RCC 7860 (cell line): ENCODE measurements around the gene BFAR.
A peak's percentile ranks its signal among the peaks of the same experiment; 100 is the strongest.
"Not testable (repeated sequence)": the region's sequence is repeated elsewhere in the genome, so short reads cannot be mapped to it uniquely, and the experiment has no call there.

Experiments
- DNase-seq: peaks from one replicate; pipeline ENCODE4 v3.0.0-alpha.2; 2015; ENCODE audit warnings: low spot score
- FAIRE-seq: peaks from 2 replicates; lab custom pipeline; 2012; peaks lifted over from hg19 to GRCh38; lab: Jason Lieb, UNC

Gene BFAR, protein sequence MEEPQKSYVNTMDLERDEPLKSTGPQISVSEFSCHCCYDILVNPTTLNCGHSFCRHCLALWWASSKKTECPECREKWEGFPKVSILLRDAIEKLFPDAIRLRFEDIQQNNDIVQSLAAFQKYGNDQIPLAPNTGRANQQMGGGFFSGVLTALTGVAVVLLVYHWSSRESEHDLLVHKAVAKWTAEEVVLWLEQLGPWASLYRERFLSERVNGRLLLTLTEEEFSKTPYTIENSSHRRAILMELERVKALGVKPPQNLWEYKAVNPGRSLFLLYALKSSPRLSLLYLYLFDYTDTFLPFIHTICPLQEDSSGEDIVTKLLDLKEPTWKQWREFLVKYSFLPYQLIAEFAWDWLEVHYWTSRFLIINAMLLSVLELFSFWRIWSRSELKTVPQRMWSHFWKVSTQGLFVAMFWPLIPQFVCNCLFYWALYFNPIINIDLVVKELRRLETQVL

DNA sequence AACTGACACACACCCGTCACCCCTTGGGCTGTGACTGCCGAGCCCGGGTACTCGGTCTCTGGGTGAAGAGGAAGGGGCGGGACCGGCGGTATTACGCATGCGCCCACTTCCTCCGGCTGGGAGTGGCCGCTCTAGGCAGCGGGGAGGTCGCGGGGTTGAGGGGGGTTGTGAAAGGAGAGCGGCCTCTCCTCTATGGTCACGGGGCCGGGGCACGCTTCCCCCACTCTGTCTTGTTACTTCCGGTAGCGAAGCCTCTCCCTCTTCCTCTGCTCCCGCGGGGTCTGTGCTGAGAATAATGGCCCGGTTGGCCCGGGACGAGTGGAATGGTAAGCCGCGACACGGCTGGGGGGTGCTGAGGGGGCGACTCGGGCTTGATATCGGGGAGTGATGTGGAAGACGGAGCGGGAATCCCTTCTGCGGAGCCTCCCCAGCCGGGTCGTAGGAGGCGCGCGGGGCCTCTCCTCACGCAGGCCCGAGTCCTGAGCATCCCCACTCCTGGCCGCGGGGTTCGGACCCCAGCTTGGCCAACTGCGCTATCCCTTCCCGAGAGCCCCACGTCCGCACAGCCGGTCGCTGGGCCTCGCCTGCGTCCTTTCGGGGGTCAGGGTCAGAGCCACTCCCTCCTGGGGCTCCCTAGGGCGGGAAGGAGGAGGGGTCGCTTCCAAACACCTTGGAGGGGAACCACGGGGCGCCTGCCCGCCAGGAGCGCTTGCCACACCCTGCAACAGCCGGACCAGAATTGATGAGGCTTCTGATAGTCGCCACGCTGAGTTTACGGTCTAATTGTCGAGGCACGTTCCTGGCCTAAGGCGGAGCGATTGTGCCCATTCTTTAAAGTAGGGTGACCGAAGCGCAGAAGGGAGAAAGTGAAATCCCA lies at the start of gene BFAR:
Gene BFAR, plus strand, starts transcription at position 259 of the 877 bp plus-strand sequence. CDS start 11,396 bp downstream, outside the sequence.
- DNase-seq (peak; percentile 95), FAIRE-seq (peak; percentile 84)

DNA sequence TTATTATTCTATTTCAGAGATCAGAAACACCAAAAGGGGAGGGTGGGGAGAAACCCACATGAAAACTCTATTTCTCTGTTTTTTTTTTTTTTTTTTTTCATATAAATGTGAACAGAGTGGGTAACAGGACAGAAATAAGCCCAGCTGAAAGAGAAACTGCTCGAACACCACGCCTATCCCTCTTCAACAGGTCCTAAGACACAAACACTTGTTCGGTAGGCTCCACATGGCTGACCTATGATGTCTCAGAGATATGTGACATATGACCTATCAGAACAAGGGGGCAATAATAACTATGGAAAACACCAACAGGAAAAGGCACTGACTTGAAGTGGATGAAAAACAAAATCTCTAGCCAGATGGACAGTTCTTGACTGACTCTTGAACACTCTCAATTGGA lies 47.5 kb upstream of the BFAR start:
- DNase-seq (no peak), FAIRE-seq (no peak)

DNA sequence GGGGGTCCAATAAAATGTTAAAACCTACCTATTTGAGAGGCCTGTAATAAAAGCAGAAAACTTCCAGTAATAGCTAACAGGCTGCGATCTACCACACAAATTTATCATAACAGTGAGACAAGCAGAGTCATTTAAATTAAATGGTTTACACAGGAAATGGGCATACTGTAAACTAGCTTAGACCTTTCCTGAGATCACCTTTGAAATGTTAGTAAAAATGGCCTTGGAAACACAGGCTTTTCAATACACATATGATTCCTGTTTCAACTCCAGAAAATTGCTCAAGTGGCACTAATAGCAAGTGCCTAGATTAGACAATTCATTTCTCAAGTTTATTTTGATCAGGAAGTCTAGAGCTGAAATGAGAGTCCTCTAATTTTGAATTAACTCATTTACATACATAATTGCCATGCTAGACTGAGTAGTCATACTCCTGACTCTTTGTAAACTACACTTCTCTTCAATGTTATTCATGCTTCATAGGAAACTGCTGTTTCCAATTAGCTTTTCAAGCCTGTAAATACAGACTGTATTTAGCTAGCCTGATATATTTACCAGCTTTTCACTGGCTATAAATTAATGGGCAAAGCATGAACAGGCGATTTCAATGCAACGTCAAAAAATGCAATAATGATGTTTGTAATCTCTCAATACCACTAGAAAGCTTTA lies 46.0 kb upstream of the BFAR start:
- DNase-seq, result no peak
- no peak for FAIRE-seq

DNA sequence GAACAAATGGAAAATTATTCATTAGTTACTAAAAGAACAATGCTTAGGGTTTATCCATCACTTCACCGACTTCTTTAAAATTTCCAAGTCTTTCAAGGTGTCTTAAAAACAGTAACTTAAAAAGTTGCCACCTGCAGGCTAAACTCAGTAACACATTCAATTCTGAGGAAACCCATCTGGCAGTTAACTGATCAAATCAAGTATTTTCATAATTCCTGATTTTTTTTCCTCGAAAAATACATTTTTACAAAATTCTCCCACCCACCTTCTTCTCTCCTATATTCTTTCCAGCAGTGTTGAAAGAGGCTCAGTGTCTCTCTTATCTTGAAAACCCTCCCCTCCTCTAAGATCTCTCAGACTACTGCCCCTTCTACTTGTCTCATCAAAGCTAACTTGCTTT lies 32.6 kb upstream of the BFAR start:
- DNase-seq (peak; percentile 27), FAIRE-seq (peak; percentile 65)

DNA sequence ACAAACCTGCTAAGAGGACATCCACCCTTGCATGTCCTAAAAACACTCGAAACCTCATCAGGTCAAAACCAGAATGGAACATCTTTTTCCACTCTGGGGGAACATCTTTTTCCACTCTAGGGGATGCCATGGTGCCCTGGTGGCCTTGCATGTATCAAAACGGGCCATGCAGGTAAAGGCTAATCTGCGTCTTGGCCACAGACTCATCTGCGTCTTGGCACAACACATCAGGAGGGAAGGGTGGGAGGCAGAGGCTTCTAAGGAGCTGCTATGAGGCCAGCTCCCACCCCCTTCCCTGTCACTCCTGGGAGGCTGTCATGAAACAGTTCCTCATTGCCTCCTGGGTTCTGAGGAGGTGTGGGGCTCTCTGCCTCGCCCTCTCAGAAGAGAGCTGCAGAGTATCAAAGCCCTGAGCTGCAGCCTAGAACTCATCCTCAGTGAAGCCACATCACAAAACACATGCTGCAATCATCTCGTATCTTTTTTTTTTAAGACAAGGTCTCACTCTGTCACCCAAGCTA lies 30.2 kb upstream of the BFAR start:
- FAIRE-seq (no peak), DNase-seq (no peak)

DNA sequence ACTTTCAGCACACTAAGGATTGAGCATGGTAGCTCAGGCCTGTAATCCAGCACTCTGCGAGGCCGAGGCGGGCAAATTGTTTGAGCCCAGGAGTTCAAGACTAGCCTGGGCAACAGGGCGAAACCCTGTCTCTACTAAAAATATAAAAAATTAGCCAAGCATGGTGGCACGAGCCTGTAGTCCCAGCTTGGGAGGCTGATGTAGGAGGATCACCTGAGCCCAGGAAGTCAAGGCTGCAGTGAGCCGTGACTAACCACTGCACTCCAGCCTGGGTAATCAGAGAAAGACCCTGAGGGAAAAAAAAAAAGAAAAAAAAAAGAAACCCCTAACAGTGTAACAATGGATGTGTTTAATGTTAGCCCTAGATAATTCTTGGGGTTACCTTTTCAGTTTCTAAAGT lies 26.6 kb upstream of the BFAR start:
- no peak for DNase-seq
- no peak for FAIRE-seq

DNA sequence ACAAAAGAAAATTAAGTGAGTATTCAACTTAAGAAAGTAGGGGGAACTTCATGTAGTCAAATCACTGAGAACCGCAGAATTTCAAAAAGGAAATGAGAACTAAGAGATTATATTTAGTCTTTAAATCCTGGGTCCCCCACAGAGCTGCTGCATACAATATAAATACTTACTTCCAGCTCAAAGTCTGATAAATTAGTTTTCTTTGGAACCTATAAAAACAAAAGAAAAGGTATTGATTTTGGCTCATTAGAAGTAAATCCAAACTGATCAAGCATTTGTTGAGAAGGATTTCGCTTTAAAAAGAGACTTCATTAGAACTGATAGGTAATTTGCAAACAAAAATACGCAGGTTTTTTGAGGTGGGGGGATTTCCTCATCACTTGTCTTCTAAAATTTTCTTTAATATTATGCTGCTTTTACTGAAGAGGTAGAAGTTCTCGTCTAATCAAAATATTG lies 24.6 kb upstream of the BFAR start:
- DNase-seq (no peak), FAIRE-seq (no peak)

DNA sequence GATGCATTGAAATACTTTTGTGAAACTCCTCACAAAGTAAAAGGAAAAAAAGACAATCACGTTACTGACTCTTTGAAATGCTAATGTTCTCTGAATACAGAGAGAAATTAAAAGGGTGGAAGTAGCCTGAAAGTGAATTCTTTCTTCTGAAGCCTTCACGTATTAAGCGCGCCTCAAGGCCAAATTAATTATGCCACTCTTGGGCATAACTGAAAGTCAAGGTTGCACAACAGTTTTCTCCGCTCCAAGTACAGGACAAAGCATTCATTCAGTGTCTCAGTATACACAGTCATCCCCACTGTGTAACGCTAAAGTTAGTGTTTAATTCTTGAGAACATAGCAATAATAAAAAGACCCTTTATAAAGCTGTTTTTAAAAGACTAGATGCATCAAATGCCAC lies 24.1 kb upstream of the BFAR start:
- no peak for DNase-seq
- no peak for FAIRE-seq

DNA sequence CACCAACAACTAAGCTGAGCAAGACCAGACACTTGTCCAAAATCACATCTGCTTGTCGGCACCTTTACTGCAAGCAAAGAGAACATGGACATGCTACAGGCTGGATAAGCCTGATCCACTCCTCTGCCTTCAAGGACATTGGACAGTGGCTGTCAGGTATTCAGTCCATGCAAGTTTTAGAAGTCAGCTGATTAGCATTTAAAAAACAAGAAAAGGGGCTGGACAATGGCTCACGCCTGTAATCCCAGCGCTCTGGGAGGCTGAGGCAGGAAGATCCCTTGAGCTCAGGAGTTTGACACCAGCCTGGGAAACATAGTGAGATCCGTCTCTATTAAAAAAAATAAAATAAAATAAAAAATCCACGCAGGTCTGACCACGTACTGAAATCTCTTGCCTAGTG lies 23.0 kb upstream of the BFAR start:
- FAIRE-seq, result no peak
- no peak for DNase-seq

DNA sequence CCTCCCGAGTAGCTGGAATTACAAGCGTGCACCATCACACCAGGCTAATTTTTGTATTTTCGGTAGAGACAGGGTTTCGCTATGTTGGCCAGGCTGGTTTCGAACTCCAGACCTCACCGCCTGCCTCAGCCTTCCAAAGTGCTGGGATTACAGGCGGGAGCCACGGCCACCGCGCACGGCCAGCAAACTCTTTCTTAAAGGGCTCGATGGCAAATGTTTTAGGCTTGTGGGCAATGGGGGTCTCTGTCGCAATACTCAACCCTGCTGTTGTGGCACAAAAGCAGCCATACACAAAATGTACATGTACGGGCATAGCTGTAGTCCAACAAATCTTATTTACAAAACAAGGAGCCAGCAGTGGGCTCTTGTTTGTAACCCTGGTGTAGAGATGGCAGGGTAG lies 21.1 kb upstream of the BFAR start:
- no peak for DNase-seq
- no peak for FAIRE-seq

DNA sequence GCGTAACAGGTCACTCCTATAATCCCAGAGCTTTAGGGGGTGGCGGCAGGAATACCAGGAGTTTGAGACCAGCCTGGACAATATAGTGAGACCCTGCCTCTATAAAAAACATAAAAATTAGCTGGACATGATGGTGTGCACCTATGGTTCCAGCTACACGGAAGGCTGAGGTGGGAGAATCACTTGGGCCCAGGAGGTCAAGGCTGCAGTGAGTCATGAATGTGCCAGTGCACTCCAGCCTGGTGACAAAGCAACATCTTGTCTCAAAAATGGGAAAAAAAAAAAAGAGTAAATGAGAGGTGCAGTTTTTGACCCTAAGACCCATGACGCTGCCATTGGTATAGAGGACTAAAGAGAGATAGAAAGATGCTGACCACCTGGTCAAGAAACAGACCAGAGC lies 18.8 kb upstream of the BFAR start:
- DNase-seq (no peak), FAIRE-seq (no peak)

DNA sequence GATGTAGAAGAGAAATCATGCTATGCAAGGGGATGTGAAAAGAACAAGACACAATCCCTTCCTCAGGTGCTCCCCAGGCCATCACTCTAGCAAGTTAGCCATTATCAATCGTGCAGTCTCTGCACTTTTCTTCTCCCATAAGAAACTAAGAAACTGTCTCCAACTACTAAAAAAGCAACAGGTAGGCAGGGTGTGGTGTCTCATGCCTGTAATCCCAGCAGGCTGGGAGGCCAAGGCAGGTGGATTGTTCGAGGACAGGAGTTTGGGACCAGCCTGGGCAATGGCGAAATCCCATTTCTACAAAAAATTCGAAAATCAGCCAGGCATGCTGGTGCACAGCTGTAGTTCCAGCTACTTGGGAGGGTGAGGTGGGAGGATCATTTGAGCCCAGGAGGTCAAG lies 16.5 kb upstream of the BFAR start:
- FAIRE-seq (no peak), DNase-seq (no peak)

DNA sequence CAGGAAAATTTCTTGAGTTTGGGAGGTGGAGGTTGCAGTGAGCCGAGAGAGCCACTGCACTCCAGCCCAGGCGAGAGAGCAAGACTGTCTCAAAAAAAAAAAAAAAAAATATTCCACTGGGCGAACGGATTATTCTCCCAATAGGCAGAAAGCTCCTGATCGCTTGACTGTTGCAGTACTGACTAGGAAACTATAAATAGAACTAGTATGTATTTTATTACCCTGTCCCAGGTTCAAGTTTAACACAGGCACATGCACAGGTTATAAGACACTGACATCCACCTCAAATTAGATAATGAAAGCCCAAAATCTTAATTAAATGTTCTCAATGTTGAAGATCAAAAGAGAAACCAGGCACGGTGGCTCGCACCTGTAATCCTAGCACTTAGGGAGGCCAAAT lies 14.2 kb upstream of the BFAR start:
- no peak for DNase-seq
- no peak for FAIRE-seq

DNA sequence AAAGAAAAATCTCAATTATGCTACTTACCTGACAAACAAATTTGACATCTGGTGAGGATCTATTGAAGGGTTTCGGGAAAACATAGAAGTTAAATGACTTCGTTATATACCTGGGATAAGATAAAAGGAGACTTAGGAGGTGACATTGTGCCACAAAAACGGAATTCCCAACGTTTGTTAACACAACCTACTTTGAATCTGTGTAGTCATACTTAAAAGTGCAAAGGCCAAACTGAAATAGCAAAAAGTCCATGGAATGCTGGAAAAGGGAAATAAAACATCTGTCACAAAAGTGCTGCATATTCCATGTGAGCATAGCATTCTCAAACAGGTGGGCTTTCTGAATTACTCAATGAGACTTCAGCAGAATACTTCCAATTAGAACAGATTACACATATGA lies 5.7 kb upstream of the BFAR start:
- DNase-seq (no peak), FAIRE-seq (no peak)

DNA sequence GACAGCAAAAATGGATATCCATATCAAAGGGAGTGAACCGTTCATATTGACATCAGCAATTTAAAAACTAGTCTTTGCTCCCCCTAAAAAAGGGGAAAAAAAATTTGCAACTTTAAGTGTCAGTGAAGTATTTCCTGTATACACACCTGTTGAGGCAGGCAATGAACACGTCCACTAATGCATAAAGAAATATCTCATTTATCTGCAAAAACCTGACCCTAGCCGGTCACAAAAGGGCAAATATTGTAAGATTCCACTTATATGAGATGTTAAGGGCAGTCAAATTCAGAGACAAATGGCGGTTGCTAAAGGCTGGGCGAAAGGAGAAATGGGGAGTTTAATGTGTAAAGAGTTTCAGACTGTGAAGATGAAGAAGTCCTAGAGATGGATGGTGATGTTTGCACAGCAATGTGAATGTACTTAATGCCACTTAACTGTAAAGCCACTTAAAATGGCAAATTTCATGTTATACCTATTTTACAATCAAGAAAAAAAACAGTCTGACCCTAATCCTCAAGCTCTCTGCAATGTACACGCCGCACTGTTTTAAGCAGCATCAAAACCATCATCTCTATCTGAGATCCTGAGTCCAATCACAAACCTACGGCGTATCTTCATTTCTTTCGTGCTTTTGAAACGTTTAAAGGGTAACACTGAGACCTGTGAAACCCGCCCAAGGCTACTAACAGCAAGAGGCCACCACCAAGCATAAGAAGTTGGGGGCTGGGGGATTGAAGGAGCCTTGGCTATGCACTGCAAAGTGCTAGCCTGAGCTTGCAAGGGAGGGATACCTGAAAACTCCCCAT lies 3.7 kb upstream of the BFAR start:
- FAIRE-seq (no peak), DNase-seq (no peak)

DNA sequence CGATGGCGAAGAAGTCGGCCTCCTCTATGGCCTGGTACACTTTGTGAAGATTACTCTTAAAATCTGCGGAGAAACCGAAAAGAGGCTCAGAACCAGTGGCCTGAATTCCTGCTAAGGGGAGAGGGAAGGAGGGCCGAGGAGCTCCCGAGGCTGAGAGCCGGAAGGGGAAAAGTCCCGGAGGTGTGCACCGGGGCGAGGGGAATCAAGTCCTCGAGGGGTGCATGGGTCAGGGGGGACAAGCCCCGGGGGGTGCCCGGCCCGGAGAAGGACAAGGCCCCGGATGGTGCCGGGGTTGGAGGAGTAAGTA lies 3.2 kb upstream of the BFAR start:
- FAIRE-seq (no peak), DNase-seq (no peak)

DNA sequence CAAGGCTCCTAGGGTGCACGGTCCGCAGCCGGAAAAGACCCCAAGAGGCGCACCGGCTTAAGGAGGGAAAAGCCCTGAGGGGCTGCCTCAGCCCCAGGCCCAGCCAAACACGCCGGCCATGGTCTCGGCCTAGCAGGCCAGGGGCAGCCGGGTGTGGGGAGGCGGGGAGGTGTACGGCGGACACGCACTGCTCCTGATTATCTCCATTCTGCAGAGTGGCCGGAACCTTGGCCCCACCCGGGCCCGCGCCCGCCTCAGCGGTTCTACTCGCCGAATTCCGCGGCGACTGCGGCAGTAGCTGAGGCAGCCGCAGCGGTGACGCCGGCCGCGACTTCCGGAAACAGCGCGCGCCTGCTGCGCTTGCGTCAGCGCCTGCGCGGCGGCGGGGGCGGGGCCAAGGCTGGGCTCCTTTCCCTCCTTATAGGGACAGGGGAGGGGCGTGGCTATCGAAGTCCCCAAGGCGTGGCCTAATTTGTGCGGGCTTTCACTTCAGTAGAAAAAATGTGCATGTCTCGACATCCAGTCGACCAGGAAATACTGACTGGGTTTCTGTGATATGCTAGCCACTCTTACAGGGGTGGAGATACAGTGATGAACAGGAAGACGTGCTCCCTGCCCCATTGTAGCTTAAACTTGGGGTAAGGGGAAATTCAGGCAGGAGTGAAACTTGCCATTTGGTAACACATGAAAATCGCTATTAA lies 2.7 kb upstream of the BFAR start, which contains the start of gene PARN:
Gene PARN, minus strand, starts transcription at position 342 of the 701 bp plus-strand sequence. Its CDS starts 135 bp downstream, at position 207.
- peak; percentile 94 for DNase-seq
- FAIRE-seq, result no peak

DNA sequence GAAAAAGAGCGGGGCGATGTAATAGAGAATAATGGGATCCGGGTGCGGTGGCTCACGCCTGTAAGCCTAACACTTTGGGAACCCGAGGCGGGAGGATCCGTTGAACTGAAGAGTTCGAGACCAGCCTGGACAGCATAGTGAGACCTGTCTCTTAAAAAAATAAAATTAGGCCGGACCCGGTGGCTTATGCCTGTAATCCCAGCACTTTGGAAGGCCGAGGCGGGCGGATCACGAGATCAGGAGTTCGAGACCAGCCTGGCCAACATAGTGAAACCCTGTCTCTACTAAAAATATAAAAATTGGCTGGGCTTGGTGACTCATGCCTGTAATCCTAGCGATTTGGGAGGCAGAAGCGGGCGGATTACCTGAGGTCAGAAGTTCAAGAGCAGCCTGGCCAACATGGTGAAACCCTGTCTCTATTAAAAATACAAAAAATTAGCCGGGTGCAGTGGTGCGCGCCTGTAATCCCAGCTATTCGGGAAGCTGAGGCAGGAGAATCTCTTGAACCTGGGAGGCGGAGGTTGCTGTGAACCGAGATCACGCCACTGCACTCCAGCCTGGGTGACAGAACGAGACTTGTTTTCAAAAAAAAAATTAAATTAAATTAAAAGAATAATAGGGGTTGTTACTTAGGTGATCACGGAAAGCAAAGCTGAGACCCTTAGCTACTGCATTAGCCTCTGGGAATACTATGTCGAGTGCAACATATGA lies 2.0 kb upstream of the BFAR start:
- FAIRE-seq, DNase-seq: not testable (repeated sequence)

DNA sequence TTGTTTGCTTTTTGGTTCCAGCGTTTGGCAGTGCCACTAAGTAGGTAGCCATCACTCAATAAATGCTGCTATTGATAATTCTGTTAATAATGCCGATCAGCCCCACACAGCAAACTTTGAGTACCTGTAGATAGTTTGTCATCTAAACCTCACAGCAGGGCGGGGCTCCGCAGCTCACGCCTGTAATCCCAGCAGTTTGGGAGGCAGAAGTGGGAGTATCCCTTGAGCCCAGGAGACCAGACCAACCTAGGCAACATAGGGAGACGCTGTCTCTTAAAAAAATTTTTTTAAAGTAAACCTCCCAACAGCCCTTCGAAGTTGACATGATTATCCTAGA lies 1.6 kb downstream of the BFAR start:
- FAIRE-seq, result no peak
- no peak for DNase-seq
